ENCODE results near the gene CPA5. TPM values are rescaled to one million over a fixed set of nuclear protein-coding genes. Genes with fewer than 3 reads are reported as not detected.

CPA5 gene
- total RNA-seq, 1 experiment from 2014 or later: not detected

GRCh38 chr7:130394421-130395195 lies 50.0 kb downstream of the CPA5 start:
- no peak for DNase-seq (ENCODE audit: low read depth)

- DNase-seq (ENCODE audit: low read depth): no peak
Measured at GRCh38 chr7:130395421-130395820, 50.8 kb downstream of the CPA5 start.

DNA sequence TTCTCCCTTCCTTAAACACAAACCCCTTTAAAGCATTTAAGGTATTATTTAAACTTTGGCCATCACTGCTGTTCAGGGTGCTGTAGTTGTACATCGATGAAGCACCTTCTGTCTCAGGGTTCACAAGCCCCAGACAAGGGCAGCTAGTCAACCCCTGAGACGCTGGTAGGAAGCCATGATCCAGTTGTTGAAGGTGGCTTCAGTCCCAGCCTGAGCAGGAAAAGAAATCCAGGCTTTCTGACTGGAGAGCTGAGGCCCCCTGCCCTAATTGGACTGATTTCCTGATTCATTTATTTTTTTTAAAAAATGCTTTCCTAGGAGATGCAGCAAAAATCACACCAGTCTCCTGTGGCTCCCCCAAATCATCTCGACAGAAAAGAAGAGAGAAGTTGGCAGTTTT lies 51.5 kb downstream of the CPA5 start:
- DNase-seq (ENCODE audit: low read depth): no peak

- no peak for DNase-seq (ENCODE audit: low read depth)
Measured at GRCh38 chr7:130397051-130397757, 52.6 kb downstream of the CPA5 start.

GRCh38 chr7:130397758-130398073 lies 53.1 kb downstream of the CPA5 start:
- DNase-seq (ENCODE audit: low read depth): no peak

DNA sequence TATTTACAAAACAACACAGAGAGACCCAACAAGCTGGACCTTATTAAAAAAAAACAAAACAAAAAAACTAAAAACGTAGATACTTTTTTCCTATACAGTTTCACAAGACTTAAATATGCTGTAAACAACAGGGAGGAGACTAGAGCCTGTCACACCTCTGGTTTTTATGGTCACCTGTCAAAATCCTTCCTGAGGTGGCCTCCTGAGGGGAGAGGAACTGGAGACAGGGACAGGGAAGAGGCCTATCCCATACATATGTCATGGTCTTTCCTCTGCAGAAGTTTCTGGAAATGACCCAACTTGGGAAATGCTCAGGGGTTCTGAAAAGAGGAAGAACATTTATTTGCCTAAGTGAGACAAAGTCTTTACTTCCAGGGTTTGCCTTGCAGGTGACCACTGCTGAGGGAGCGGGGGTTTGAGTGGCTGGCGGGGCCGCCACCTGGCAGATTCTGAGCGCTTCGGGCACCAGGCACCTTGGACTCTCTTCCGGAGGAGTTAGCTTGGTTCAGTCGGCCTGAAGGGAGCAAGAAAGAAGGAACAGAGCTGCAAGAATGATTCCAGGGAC lies 54.0 kb downstream of the CPA5 start:
- DNase-seq (ENCODE audit: low read depth): no peak

GRCh38 chr7:130400120-130400572 lies 55.5 kb downstream of the CPA5 start:
- no peak for DNase-seq (ENCODE audit: low read depth)

DNA sequence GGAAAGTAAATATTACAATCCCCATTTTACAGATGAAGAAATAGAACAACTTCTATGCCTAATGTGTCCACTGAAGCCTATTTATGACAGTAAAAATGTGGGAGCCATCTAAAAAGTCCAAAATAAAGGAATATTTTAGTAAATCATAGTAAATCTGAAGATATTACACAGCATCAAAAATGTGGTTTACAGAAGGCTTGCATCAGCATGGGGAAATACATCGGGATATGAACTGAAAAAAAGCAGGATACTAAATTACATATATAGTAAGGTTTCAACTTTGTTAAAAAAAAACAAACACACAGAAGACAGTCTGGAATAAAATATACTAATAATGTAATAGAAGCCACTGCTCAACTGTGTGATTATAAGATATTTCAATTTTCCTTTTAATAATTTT lies 56.5 kb downstream of the CPA5 start:
- no peak for DNase-seq (ENCODE audit: low read depth)

DNA sequence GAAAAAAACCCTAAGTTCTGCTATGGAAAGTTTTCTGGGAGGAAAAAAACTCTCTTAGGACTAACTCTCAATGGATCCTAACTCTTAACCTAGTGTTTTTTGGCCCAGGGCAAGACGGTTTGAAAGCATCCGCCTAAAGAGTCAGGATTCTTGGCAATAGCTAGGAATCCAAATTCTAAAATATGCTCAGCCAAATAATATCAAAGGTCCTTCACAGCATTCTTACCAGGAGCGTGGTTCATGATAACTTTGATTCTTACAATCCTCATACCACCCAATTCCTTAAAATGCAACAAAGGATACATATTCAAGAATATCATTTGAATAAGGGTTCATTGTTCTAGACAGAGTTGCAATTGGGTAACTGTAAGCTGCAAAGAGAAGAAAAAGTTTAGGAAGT lies 57.0 kb downstream of the CPA5 start:
- DNase-seq (ENCODE audit: low read depth): no peak

- DNase-seq (ENCODE audit: low read depth): no peak
Measured at GRCh38 chr7:130405003-130405402, 60.4 kb downstream of the CPA5 start.

DNA sequence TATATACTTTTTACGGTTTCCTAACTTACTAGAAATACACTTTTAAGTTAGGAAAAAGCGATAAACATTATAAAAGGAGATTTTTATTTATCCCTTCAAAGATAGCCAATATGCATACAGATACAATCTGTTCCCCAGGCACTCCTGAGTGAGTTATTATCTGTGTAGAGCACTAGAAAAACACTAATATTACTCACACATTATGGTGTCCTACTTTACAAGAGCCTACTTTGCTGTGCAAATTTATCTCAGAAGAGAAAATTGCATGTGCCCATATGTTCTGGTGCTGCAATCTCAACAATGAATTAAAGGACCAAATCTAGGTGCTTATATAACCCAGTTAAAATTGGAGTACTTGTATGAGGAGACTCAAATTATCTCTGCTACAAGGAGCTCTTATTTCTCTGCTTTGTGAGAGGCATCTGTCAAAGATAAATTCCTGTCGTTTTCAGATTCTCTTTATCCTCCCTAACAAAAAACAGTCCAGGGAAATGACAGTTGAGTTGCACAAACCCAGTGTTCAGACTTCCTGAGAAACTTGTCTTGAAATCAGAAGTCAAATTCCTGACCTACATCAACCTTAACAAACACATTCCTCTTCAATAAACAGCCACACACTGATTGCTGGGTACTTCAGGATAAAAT lies 64.6 kb downstream of the CPA5 start:
- DNase-seq (ENCODE audit: low read depth): no peak

- no peak for DNase-seq (ENCODE audit: low read depth)
Measured at GRCh38 chr7:130409712-130410072, 65.1 kb downstream of the CPA5 start.

- DNase-seq (ENCODE audit: low read depth): no peak
Measured at GRCh38 chr7:130410868-130411541, 66.4 kb downstream of the CPA5 start.

DNA sequence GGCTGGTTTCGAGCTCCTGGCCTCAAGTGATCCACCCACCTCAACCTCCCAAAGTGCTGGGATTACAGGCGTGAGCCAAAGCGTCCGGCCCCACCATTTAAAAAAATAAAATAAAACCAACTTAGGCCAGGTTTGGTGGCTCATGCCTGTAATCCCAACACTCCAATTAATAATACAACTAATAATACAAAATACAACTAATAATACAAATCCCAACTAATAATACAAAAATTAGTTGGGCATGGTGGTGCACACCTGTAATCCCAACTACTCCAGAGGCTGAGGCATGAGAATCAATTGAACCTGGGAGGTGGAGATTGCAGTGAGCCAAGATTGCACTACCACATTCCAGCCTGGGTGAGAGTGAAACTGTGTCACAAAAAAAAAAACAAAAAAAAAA lies 68.6 kb downstream of the CPA5 start:
- DNase-seq (ENCODE audit: low read depth): no peak

- DNase-seq (ENCODE audit: low read depth): no peak
Measured at GRCh38 chr7:130415006-130415405, 70.4 kb downstream of the CPA5 start.

- no peak for DNase-seq (ENCODE audit: low read depth)
Measured at GRCh38 chr7:130417213-130417612, 72.6 kb downstream of the CPA5 start.

- DNase-seq (ENCODE audit: low read depth): no peak
Measured at GRCh38 chr7:130418306-130418705, 73.7 kb downstream of the CPA5 start.

Data from HT1080 (cell line).